ENCODE data around the gene ADAMTS20. TPM values are rescaled to one million over a fixed set of nuclear protein-coding genes. Genes with fewer than 3 reads are reported as not detected.

The ADAMTS20 gene
- total and polyA plus RNA-seq, 2 donors (not counting 1 experiment from before 2014, with no cell fraction given) = not detected

DNA sequence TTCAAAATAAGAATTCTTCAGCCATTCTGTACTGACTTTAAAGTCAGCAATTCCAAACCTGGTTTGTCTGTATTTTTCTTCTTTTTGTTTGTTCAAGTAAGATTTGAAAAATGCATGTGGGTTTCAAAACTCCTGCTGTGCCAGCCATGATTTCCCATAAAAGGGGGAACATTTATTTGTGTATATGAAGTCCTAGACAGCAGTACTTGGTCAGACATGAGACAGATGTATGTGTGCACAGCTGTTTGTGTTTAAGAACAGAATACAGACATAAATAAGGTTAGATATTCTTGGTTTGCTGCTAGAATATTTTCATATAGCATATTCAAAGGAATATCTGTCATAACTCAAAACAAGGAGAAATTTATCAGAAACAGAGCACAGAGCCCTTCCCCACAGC lies 236.0 kb downstream of the ADAMTS20 start:
- Histone ChIP-seq H3K4me1 (ENCODE audit: control insufficient read depth, extremely low read depth, insufficient read depth, low read length) (no peaks in the 10 kb centered on the region), H3K9ac (ENCODE audit: insufficient read depth, low read length) (no peak overlapping the region), H3K79me2 (ENCODE audit: control insufficient read depth, insufficient read depth, low read length) (no peaks in the 10 kb centered on the region), H4K20me1 (ENCODE audit: control insufficient read depth, extremely low read depth, insufficient read depth, low read length) (no peaks in the 10 kb centered on the region), H3K4me2 (ENCODE audit: extremely low read depth, insufficient read depth, low read length) (no peak overlapping the region), H3K27ac (ENCODE audit: insufficient read depth, low read length) (no peak overlapping the region), H3K27me3 (ENCODE audit: control insufficient read depth, insufficient read depth, low read length) (no peaks in the 10 kb centered on the region), H3K4me3 (replicated peaks in 1 of 4; ENCODE audit: control extremely low read depth in 1 of 4, insufficient read depth in 1 of 4, low read depth in 3 of 4, low read length in 4 of 4) (no peak overlapping the region), H3K9me3 (ENCODE audit: control insufficient read depth, insufficient read depth, low read depth, low read length) (no peaks in the 10 kb centered on the region), H2AFZ (ENCODE audit: low read length) (no peak overlapping the region), H3K36me3 (ENCODE audit: control insufficient read depth, insufficient read depth, low read length) (no peaks in the 10 kb centered on the region)
- TF ChIP-seq, protein P1, sequence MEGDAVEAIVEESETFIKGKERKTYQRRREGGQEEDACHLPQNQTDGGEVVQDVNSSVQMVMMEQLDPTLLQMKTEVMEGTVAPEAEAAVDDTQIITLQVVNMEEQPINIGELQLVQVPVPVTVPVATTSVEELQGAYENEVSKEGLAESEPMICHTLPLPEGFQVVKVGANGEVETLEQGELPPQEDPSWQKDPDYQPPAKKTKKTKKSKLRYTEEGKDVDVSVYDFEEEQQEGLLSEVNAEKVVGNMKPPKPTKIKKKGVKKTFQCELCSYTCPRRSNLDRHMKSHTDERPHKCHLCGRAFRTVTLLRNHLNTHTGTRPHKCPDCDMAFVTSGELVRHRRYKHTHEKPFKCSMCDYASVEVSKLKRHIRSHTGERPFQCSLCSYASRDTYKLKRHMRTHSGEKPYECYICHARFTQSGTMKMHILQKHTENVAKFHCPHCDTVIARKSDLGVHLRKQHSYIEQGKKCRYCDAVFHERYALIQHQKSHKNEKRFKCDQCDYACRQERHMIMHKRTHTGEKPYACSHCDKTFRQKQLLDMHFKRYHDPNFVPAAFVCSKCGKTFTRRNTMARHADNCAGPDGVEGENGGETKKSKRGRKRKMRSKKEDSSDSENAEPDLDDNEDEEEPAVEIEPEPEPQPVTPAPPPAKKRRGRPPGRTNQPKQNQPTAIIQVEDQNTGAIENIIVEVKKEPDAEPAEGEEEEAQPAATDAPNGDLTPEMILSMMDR (conservative IDR thresholded peaks at IDR 0.05 in 1 of 2, IDR thresholded peaks at IDR 0.05 in 1 of 2; ENCODE audit: low read depth in 1 of 2, low read length in 2 of 2) = no peak
- no peak for TF ChIP-seq EZH2 (IDR thresholded peaks at IDR 0.05; ENCODE audit: low read length, missing control alignments)
- peak; percentile 60 to 76 for DNase-seq (ENCODE audit: low read depth in 2 of 2)

DNA sequence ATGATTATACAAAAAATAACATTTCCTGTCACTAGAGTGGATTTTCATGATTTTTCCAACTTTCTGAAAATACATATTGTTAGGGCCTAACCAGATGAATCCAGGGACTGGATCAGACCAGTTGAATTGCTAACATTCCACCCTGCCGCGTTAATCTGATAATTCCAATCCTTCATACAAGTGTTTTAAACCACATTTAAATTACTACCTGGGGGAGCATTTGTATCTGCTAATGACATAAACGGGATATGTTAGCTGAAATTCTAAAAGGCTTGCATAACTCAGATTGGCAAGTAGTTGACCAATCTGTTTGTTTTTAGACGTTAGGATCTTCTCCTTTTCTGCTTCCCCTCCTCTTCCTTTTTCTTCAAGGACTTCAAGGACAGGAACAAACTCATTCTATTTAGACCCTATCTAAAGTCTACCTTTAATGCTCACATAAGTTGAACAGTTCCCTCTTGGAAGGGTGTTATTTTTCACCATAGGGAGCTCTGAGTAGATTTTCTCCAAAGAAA lies 239.0 kb downstream of the ADAMTS20 start:
- no peak for TF ChIP-seq EZH2 (IDR thresholded peaks at IDR 0.05; ENCODE audit: low read length, missing control alignments)
- TF ChIP-seq, protein P1 (conservative IDR thresholded peaks at IDR 0.05 in 1 of 2, IDR thresholded peaks at IDR 0.05 in 1 of 2; ENCODE audit: low read depth in 1 of 2, low read length in 2 of 2) = no peak
- no peaks in the 10 kb centered on the region for H3K27me3 ChIP-seq (ENCODE audit: control insufficient read depth, insufficient read depth, low read length)
- no peaks in the 10 kb centered on the region for H3K36me3 ChIP-seq (ENCODE audit: control insufficient read depth, insufficient read depth, low read length)
- no peaks in the 10 kb centered on the region for H4K20me1 ChIP-seq (ENCODE audit: control insufficient read depth, extremely low read depth, insufficient read depth, low read length)
- no peak overlapping the region for H2AFZ ChIP-seq (ENCODE audit: low read length)
- H3K9ac ChIP-seq (ENCODE audit: insufficient read depth, low read length) = no peak overlapping the region
- peaks cover 5% of the 10 kb centered on the region for H3K4me1 ChIP-seq (ENCODE audit: control insufficient read depth, extremely low read depth, insufficient read depth, low read length)
- H3K79me2 ChIP-seq (ENCODE audit: control insufficient read depth, insufficient read depth, low read length) = no peaks in the 10 kb centered on the region
- H3K4me3 ChIP-seq (replicated peaks in 1 of 4; ENCODE audit: control extremely low read depth in 1 of 4, insufficient read depth in 1 of 4, low read depth in 3 of 4, low read length in 4 of 4) = no peak overlapping the region
- H3K9me3 ChIP-seq (ENCODE audit: control insufficient read depth, insufficient read depth, low read depth, low read length) = no peaks in the 10 kb centered on the region
- no peak overlapping the region for H3K4me2 ChIP-seq (ENCODE audit: extremely low read depth, insufficient read depth, low read length)
- H3K27ac ChIP-seq (ENCODE audit: insufficient read depth, low read length) = no peak overlapping the region
- peak in 1 of 2 donors; percentile 66 for DNase-seq (ENCODE audit: low read depth in 2 of 2)

DNA sequence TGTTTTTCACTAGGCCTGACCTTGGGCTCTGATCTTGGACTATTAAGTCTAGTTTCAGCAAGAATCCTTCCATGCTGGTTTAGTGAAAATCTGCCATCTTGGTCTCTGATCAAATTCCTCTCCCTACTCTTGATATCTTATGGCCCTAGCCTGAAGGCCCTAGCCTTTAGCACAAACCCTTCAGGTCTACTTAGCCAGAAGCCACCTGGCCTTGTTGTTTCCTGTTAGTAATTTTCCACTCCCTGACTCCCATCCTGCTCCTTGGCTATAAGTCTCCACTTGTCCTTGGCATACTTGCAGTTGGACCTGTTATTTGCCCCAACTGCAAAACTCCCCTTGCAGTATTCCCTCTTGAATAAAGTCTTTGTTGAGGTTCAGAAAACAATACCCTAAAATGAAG lies 241.4 kb downstream of the ADAMTS20 start:
- no peak overlapping the region for H2AFZ ChIP-seq (ENCODE audit: low read length)
- H3K9me3 ChIP-seq (ENCODE audit: control insufficient read depth, insufficient read depth, low read depth, low read length) = no peaks in the 10 kb centered on the region
- no peak for TF ChIP-seq EZH2 (IDR thresholded peaks at IDR 0.05; ENCODE audit: low read length, missing control alignments)
- TF ChIP-seq, protein P1 (conservative IDR thresholded peaks at IDR 0.05 in 1 of 2, IDR thresholded peaks at IDR 0.05 in 1 of 2; ENCODE audit: low read depth in 1 of 2, low read length in 2 of 2) = no peak
- H3K4me1 ChIP-seq (ENCODE audit: control insufficient read depth, extremely low read depth, insufficient read depth, low read length) = peaks cover 5% of the 10 kb centered on the region
- no peak overlapping the region for H3K4me2 ChIP-seq (ENCODE audit: extremely low read depth, insufficient read depth, low read length)
- no peaks in the 10 kb centered on the region for H3K36me3 ChIP-seq (ENCODE audit: control insufficient read depth, insufficient read depth, low read length)
- no peaks in the 10 kb centered on the region for H3K79me2 ChIP-seq (ENCODE audit: control insufficient read depth, insufficient read depth, low read length)
- no peak overlapping the region for H3K9ac ChIP-seq (ENCODE audit: insufficient read depth, low read length)
- H3K27ac ChIP-seq (ENCODE audit: insufficient read depth, low read length) = peak overlapping the region; percentile 67
- no peak for DNase-seq (ENCODE audit: low read depth in 2 of 2)
- H3K4me3 ChIP-seq (replicated peaks in 1 of 4; ENCODE audit: control extremely low read depth in 1 of 4, insufficient read depth in 1 of 4, low read depth in 3 of 4, low read length in 4 of 4) = no peak overlapping the region
- H4K20me1 ChIP-seq (ENCODE audit: control insufficient read depth, extremely low read depth, insufficient read depth, low read length) = no peaks in the 10 kb centered on the region
- no peaks in the 10 kb centered on the region for H3K27me3 ChIP-seq (ENCODE audit: control insufficient read depth, insufficient read depth, low read length)

All from fibroblast of lung (primary cell).